Measurements from ENCODE around the gene XYLT1. TPM values are rescaled to one million over a fixed set of nuclear protein-coding genes. Genes with fewer than 3 reads are reported as not detected.

The XYLT1 gene
- total and polyA plus RNA-seq, 10 of the 15 experiments (the other 5 are each of a cell fraction or from before 2014, with no cell fraction given) = 0.88 to 14.8 (median 5.8) TPM

- TF ChIP-seq ZNF592 (IDR thresholded peaks at IDR 0.05) (no peak), ATF7 (IDR thresholded peaks at IDR 0.05; ENCODE audit: low read depth) (no peak), POLR2A (IDR thresholded peaks at IDR 0.05; ENCODE audit: low read depth, low read length) (no peak), JUND (IDR thresholded peaks at IDR 0.05; ENCODE audit: low read depth, low read length) (no peak), HSF1 (IDR thresholded peaks at IDR 0.05; ENCODE audit: low read depth, low read length) (no peak), ZBTB33 (IDR thresholded peaks at IDR 0.05) (no peak), SPI1 (IDR thresholded peaks at IDR 0.05; ENCODE audit: borderline replicate concordance, insufficient read depth, low read depth, low read length) (no peak), NFYA (IDR thresholded peaks at IDR 0.05; ENCODE audit: borderline replicate concordance, low read depth, low read length) (no peak), IRF4 (IDR thresholded peaks at IDR 0.05; ENCODE audit: low read depth, low read length) (peak; percentile 74), FOS (IDR thresholded peaks at IDR 0.05; ENCODE audit: borderline replicate concordance, extremely low read depth, insufficient read length) (no peak), POLR2AphosphoS5 (IDR thresholded peaks at IDR 0.05; ENCODE audit: low read length) (no peak), RELB (IDR thresholded peaks at IDR 0.05; ENCODE audit: low read depth) (no peak), SMC3 (IDR thresholded peaks at IDR 0.05; ENCODE audit: borderline replicate concordance, low read length) (no peak)
Measured at GRCh38 chr16:17261197-17261858, 209.4 kb downstream of the XYLT1 start (continued).

Measured in GM12878 (cell line).